GM19025 (cell line): ENCODE results near the gene GALNT12.

Experiments
- ATAC-seq: cut with Tn5 transposase; IDR thresholded peaks from one replicate; pipeline ENCODE4 v1.9.1; 2021; ENCODE audit warnings: mild to moderate bottlenecking, low read depth, moderate library complexity; ENCODE audit not compliant: unreplicated experiment

GALNT12 gene

DNA sequence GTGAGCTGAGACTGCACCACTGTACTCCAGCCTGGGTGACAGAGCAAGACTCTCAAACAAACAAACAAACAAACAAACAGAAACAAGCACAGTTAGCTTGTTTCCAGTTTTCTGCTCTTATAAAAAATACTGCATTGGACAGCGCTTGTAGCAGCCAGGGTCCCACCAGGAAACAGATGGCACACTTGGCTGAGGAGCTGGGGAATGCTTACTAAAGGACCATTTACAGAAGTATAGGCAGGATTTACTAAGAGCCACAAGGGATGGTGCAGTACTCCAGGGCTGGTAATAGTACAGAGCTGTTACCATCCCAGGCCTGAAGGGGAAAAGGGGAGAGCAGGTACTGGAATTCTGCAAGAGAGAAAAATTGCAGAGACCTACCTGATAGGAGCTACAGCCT, 5.9 kb upstream of the GALNT12 start:
- no peak for ATAC-seq

- no peak for ATAC-seq
Observed at GRCh38 chr9:98801969-98802371, 5.5 kb upstream of the GALNT12 start.

DNA sequence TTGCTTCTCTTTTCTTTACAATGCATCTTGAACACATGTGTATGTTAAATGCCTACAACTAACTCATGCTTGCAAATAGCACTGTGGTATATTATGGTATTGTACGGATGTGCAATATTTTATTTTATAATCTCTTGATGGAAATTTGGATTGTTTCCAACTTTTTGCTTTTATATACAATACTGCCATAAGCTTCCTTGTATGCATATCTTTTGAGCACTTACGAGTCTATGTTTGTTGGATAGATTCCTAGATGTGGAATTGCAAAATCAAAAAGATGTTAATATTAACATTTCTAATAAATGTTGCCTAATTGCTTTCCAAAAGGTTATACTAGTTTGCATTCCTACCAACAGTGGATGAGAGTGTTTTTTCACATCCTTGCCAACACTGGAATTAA, 3.4 kb upstream of the GALNT12 start:
- no peak for ATAC-seq

DNA sequence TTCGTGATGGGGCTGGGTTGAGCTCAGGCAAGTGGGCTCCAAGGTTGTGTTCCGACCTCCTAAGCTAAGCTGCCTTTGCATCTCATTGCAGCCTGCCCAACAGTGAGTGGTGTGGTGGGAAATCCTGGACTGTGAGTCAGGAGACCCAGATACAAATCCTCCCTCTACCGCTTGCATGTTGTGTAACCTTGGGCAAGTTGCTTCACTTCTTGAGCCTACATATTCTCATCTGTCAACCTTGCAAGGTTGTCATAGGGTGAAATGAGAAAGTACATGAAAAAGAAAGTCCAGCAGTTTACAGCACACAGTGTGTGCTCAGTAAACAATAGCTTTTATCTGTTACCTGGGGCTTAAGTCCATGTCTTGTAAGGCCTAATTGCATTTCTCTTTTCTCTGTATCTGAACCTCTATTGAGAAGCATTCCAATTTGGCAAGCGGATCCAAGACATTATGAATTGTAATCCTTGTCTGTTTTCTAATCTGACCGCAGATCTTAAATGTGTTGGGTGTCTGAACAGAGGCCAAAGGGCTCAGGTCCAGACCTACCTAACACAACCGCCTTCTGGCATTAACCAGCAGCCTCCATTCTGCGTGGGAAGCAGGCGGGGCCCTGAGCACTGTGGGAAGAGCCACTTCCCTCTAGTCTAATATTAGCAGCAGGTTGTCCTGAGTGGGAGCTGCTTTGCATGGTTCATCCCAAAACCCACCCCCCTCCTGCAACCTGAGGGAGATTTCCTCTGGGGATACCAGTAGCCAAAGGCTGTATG, 1.8 kb upstream of the GALNT12 start:
- no peak for ATAC-seq

GRCh38 chr9:98806394-98807035, 955 bp upstream of the GALNT12 start:
- no peak for ATAC-seq

GRCh38 chr9:98807814-98808195, 335 bp downstream of the GALNT12 start:
- ATAC-seq, result no peak

DNA sequence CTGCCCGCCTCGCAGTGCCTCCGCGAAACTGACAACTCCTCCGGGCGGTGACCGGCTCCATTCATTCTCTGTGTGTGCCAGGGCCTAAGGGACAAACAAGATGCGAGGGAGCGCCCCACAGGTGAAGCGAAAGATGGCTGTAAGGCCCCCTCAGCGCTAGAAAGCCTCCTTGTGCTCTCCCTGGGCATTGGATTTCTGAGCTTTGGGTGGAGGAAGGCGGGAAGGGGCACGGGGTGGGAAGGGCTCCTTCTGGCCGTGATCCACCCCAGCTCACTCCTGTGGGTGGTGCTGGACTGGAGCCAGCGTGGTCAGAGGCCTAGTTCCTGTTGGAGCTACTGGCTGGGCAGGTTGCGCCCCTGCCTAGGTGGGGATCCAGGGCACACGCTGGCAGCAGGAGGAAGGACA, 943 bp downstream of the GALNT12 start:
- no peak for ATAC-seq

DNA sequence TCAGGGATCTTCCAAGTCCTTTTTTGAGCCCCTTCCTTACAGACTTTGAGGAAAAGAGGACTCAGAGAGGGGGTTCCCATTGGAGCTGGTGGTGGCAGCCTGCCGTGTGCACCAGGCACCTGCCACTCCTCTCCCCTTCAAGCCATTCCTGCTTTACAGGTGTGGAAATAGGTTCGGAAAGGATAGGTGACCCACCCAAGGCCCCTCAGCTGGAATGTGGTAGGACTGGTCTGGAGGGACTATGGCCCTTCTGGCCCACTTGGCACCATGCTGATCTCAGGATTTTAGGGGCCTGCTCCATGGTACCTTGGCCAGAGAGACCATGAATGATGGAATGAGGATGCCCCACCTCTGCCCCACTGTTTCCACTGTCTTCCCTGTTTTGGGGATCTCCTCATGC, 1.4 kb downstream of the GALNT12 start:
- no peak for ATAC-seq

- ATAC-seq, result no peak
Observed at GRCh38 chr9:98809311-98810101, 2.0 kb downstream of the GALNT12 start.

GRCh38 chr9:98810102-98810842, 2.8 kb downstream of the GALNT12 start:
- no peak for ATAC-seq

- no peak for ATAC-seq
Observed at GRCh38 chr9:98811051-98811650, 3.7 kb downstream of the GALNT12 start.

GRCh38 chr9:98815391-98815951, 8.0 kb downstream of the GALNT12 start:
- ATAC-seq, result no peak

- ATAC-seq, result no peak
Observed at GRCh38 chr9:98818764-98819163, 11.3 kb downstream of the GALNT12 start.

- no peak for ATAC-seq
Observed at GRCh38 chr9:98819231-98819630, 11.8 kb downstream of the GALNT12 start.

GRCh38 chr9:98821831-98822230, 14.4 kb downstream of the GALNT12 start:
- ATAC-seq, result no peak

- ATAC-seq, result no peak
Observed at GRCh38 chr9:98822661-98823060, 15.2 kb downstream of the GALNT12 start.

- ATAC-seq, result no peak
Observed at GRCh38 chr9:98823666-98824334, 16.3 kb downstream of the GALNT12 start.

- no peak for ATAC-seq
Observed at GRCh38 chr9:98825414-98825813, 17.9 kb downstream of the GALNT12 start.

DNA sequence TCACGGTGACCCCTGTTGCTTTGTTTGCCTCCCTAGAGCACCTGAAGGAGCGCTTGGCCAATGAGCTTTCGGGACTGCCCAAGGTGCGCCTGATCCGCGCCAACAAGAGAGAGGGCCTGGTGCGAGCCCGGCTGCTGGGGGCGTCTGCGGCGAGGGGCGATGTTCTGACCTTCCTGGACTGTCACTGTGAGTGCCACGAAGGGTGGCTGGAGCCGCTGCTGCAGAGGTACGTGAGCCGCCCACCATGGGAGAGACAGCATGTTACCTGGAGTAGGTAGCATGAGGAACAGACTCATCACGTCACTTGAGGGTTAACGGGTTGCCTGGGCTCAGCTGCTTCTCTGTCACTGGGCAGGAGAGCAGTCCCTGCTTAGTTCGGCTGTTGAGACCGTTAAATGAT, 19.2 kb downstream of the GALNT12 start:
- ATAC-seq, result no peak

DNA sequence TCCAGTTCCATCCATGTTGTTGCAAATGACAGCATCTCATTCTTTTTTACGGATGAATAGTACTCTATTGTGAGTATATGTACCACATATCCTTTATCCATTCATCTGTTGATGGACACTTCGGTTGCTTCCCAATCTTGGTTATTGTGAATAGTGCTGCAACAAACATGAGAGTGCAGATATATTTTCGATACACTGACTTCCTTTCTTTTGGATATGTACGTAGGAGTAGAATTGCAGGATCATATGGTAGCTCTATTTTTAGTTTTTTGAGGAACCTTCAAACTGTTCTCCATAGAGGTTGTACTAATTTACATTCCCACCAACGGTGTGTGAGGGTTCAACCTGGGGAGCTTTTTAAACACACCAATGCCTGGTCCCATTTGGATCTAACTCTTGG, 22.3 kb downstream of the GALNT12 start:
- no peak for ATAC-seq
